ENCODE data around the gene CCHCR1.
"Not testable (repeated sequence)": the region's sequence is repeated elsewhere in the genome, so short reads cannot be mapped to it uniquely, and the experiment has no call there.

GRCh38 chr6:31195308-31195979, 37.8 kb upstream of the CCHCR1 start:
- not testable (repeated sequence) for TF ChIP-seq FOXK2, SUZ12 (IDR thresholded peaks at IDR 0.05)

Data from HEK293T (cell line).